SK-N-SH treated with all-trans-retinoic acid at 6 μM for 48 hours (cell line): Measurements from ENCODE around the gene IGFBP1.

Source experiments
- ATAC-seq: fragments of 200-7000 bp; cut with Tn5 transposase; 3 replicates; pipeline ENCODE4 v1.9.1; 2020; ENCODE audit warnings: mild to moderate bottlenecking, moderate library complexity
- ARNTL ChIP-seq: fragments of 450-650 bp; formaldehyde crosslinking; IDR thresholded peaks from 2 replicates; pipeline ENCODE4 v1.5.0; 2020; ENCODE audit warnings: low read depth, mild to moderate bottlenecking, moderate library complexity, borderline replicate concordance
- BACH2 ChIP-seq: fragments of 250-450 bp; sonication (Bioruptor Pico); IDR thresholded peaks from 2 replicates; pipeline ENCODE4 v1.9.0; 2021; ENCODE audit warnings: mild to moderate bottlenecking, borderline replicate concordance
- CSDC2 ChIP-seq: fragments of 250-450 bp; sonication (Bioruptor Pico); IDR thresholded peaks from 2 replicates; pipeline ENCODE4 v1.5.0; 2020; ENCODE audit warnings: mild to moderate bottlenecking, moderate library complexity
- GLIS3 ChIP-seq: fragments of 250-450 bp; sonication (Bioruptor Pico); IDR thresholded peaks from 2 replicates; pipeline ENCODE4 v1.5.0; 2020; ENCODE audit warnings: mild to moderate bottlenecking, moderate library complexity
- ISL1 ChIP-seq: fragments of 250-450 bp; sonication (Bioruptor Pico); IDR thresholded peaks from 2 replicates; pipeline ENCODE4 v2.1.2; 2022; ENCODE audit warnings: mild to moderate bottlenecking, moderate library complexity
- PPARA ChIP-seq: fragments of 250-450 bp; sonication (Bioruptor Pico); IDR thresholded peaks from 2 replicates; pipeline ENCODE4 v1.5.0; 2020; ENCODE audit warnings: mild to moderate bottlenecking, borderline replicate concordance
- RARB ChIP-seq: fragments of 250-450 bp; sonication (Bioruptor Pico); IDR thresholded peaks from 2 replicates; pipeline ENCODE4 v1.8.0; 2021; ENCODE audit warnings: mild to moderate bottlenecking, moderate library complexity
- SNAI2 ChIP-seq: fragments of 250-450 bp; sonication (Bioruptor Pico); IDR thresholded peaks from 2 replicates; pipeline ENCODE4 v1.5.0; 2020; ENCODE audit warnings: mild to moderate bottlenecking, moderate library complexity
- TCF4 ChIP-seq: fragments of 250-450 bp; sonication (Bioruptor Pico); IDR thresholded peaks from 2 replicates; pipeline ENCODE4 v1.8.0; 2021; ENCODE audit warnings: mild to moderate bottlenecking, moderate library complexity, borderline replicate concordance
- TOX ChIP-seq: fragments of 250-450 bp; sonication (Bioruptor Pico); IDR thresholded peaks from 2 replicates; pipeline ENCODE4 v1.8.0; 2021; ENCODE audit warnings: mild to moderate bottlenecking, moderate library complexity, borderline replicate concordance
- ZC3H10 ChIP-seq: fragments of 250-450 bp; sonication (Bioruptor Pico); IDR thresholded peaks from 2 replicates; pipeline ENCODE4 v1.5.1; 2021; ENCODE audit warnings: mild to moderate bottlenecking, moderate library complexity
- ZFP3 ChIP-seq: fragments of 250-450 bp; sonication (Bioruptor Pico); IDR thresholded peaks from 2 replicates; pipeline ENCODE4 v1.5.0; 2020; ENCODE audit warnings: mild to moderate bottlenecking, moderate library complexity
- ZFP30 ChIP-seq: fragments of 450-650 bp; formaldehyde crosslinking; IDR thresholded peaks from 2 replicates; pipeline ENCODE4 v1.5.0; 2022; ENCODE audit warnings: mild to moderate bottlenecking, moderate library complexity
- ZNF565 ChIP-seq: fragments of 450-650 bp; formaldehyde crosslinking; conservative IDR thresholded peaks from 2 replicates; pipeline ENCODE4 v1.5.0; 2020; ENCODE audit warnings: low read depth, mild to moderate bottlenecking, moderate library complexity
- ZNF70 ChIP-seq: fragments of 450-650 bp; formaldehyde crosslinking; IDR thresholded peaks from 2 replicates; pipeline ENCODE4 v1.5.0; 2020; ENCODE audit warnings: mild to moderate bottlenecking, moderate library complexity
- TF ChIP-seq, protein P1 (sequence below): fragments of 250-450 bp; sonication (Bioruptor Pico); IDR thresholded peaks from 2 replicates; pipeline ENCODE4 v1.5.1; 2020; ENCODE audit warnings: low read depth, mild to moderate bottlenecking, moderate library complexity
- TF ChIP-seq, protein P2 (sequence below): fragments of 250-450 bp; sonication (Bioruptor Pico); IDR thresholded peaks from 2 replicates; pipeline ENCODE4 v1.5.1; 2021; ENCODE audit warnings: mild to moderate bottlenecking, moderate library complexity
- TF ChIP-seq, protein P3 (sequence below): fragments of 250-450 bp; sonication (Bioruptor Pico); IDR thresholded peaks from 2 replicates; pipeline ENCODE4 v1.5.0; 2020; ENCODE audit warnings: mild to moderate bottlenecking, moderate library complexity
- TF ChIP-seq, protein P4 (sequence below): fragments of 250-450 bp; sonication (Bioruptor Pico); IDR thresholded peaks from 2 replicates; pipeline ENCODE4 v1.8.0; 2021; ENCODE audit warnings: low read depth, mild to moderate bottlenecking, moderate library complexity, borderline replicate concordance
- TF ChIP-seq, protein P5 (sequence below): fragments of 250-450 bp; sonication (Bioruptor Pico); IDR thresholded peaks from 2 replicates; pipeline ENCODE4 v1.8.0; 2020; ENCODE audit warnings: mild to moderate bottlenecking, moderate library complexity, borderline replicate concordance

The IGFBP1 gene

DNA sequence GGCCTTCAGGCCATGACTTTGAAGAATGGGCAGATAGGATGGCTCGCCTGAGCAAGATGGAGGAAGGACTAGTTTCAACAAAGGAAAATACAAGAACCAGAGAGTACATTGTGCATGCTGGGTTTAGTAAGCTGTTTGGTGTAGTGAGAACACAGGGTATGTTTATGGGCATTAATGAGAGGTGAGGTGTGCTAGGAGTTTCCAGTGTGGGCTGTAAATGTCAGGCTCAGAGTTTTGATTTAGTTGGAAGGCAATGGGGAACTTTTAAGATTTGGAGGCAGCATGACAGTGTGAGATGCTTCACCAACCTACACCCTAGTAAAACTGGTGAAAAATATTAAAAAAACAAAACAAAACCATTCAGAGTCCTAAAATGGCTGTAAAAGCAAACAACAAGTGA, 13.3 kb downstream of the IGFBP1 start (continued):
- TF ChIP-seq, protein P1, sequence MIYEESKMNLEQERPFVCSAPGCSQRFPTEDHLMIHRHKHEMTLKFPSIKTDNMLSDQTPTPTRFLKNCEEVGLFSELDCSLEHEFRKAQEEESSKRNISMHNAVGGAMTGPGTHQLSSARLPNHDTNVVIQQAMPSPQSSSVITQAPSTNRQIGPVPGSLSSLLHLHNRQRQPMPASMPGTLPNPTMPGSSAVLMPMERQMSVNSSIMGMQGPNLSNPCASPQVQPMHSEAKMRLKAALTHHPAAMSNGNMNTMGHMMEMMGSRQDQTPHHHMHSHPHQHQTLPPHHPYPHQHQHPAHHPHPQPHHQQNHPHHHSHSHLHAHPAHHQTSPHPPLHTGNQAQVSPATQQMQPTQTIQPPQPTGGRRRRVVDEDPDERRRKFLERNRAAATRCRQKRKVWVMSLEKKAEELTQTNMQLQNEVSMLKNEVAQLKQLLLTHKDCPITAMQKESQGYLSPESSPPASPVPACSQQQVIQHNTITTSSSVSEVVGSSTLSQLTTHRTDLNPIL (CRISPR knock-in tag): no peak

DNA sequence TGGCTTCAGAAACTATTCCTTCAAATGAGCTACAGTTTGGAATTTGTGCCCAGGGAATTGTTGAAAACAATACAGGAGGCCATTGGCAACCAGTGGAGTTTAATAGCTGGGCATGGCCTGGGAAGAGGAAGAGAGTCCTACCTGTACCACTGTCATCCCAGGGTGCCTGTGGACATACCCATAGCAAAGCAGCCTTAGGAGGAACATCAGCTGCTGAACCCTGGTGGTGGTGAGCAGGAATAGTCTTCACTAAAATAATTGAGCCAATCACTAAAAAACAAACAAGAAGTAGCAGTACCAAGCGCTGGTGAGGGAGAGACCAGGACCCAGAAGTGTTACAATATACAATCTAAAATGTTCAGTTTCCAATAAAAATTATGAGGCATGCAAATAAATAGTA, 14.5 kb downstream of the IGFBP1 start:
- no peak for ATAC-seq
- TF ChIP-seq TOX (CRISPR knock-in tag) (no peak), ARNTL (CRISPR knock-in tag) (no peak), SNAI2 (no peak), TCF4 (CRISPR knock-in tag) (no peak), PPARA (no peak), ISL1 (CRISPR knock-in tag) (no peak), ZNF70 (CRISPR knock-in tag) (no peak), CSDC2 (CRISPR knock-in tag) (no peak), ZFP30 (no peak), ZNF565 (CRISPR knock-in tag) (no peak), GLIS3 (no peak), RARB (CRISPR knock-in tag) (no peak), ZFP3 (CRISPR knock-in tag) (no peak), BACH2 (no peak)
- TF ChIP-seq, protein P2, sequence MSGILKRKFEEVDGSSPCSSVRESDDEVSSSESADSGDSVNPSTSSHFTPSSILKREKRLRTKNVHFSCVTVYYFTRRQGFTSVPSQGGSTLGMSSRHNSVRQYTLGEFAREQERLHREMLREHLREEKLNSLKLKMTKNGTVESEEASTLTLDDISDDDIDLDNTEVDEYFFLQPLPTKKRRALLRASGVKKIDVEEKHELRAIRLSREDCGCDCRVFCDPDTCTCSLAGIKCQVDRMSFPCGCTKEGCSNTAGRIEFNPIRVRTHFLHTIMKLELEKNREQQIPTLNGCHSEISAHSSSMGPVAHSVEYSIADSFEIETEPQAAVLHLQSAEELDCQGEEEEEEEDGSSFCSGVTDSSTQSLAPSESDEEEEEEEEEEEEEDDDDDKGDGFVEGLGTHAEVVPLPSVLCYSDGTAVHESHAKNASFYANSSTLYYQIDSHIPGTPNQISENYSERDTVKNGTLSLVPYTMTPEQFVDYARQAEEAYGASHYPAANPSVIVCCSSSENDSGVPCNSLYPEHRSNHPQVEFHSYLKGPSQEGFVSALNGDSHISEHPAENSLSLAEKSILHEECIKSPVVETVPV (CRISPR knock-in tag): no peak
- TF ChIP-seq, protein P3, sequence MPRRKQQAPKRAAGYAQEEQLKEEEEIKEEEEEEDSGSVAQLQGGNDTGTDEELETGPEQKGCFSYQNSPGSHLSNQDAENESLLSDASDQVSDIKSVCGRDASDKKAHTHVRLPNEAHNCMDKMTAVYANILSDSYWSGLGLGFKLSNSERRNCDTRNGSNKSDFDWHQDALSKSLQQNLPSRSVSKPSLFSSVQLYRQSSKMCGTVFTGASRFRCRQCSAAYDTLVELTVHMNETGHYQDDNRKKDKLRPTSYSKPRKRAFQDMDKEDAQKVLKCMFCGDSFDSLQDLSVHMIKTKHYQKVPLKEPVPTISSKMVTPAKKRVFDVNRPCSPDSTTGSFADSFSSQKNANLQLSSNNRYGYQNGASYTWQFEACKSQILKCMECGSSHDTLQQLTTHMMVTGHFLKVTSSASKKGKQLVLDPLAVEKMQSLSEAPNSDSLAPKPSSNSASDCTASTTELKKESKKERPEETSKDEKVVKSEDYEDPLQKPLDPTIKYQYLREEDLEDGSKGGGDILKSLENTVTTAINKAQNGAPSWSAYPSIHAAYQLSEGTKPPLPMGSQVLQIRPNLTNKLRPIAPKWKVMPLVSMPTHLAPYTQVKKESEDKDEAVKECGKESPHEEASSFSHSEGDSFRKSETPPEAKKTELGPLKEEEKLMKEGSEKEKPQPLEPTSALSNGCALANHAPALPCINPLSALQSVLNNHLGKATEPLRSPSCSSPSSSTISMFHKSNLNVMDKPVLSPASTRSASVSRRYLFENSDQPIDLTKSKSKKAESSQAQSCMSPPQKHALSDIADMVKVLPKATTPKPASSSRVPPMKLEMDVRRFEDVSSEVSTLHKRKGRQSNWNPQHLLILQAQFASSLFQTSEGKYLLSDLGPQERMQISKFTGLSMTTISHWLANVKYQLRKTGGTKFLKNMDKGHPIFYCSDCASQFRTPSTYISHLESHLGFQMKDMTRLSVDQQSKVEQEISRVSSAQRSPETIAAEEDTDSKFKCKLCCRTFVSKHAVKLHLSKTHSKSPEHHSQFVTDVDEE: no peak
- TF ChIP-seq, protein P4, sequence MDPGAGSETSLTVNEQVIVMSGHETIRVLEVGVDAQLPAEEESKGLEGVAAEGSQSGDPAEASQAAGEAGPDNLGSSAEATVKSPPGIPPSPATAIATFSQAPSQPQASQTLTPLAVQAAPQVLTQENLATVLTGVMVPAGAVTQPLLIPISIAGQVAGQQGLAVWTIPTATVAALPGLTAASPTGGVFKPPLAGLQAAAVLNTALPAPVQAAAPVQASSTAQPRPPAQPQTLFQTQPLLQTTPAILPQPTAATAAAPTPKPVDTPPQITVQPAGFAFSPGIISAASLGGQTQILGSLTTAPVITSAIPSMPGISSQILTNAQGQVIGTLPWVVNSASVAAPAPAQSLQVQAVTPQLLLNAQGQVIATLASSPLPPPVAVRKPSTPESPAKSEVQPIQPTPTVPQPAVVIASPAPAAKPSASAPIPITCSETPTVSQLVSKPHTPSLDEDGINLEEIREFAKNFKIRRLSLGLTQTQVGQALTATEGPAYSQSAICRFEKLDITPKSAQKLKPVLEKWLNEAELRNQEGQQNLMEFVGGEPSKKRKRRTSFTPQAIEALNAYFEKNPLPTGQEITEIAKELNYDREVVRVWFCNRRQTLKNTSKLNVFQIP (CRISPR knock-in tag): no peak
- TF ChIP-seq, protein P1 (CRISPR knock-in tag): no peak
- TF ChIP-seq, protein P5, sequence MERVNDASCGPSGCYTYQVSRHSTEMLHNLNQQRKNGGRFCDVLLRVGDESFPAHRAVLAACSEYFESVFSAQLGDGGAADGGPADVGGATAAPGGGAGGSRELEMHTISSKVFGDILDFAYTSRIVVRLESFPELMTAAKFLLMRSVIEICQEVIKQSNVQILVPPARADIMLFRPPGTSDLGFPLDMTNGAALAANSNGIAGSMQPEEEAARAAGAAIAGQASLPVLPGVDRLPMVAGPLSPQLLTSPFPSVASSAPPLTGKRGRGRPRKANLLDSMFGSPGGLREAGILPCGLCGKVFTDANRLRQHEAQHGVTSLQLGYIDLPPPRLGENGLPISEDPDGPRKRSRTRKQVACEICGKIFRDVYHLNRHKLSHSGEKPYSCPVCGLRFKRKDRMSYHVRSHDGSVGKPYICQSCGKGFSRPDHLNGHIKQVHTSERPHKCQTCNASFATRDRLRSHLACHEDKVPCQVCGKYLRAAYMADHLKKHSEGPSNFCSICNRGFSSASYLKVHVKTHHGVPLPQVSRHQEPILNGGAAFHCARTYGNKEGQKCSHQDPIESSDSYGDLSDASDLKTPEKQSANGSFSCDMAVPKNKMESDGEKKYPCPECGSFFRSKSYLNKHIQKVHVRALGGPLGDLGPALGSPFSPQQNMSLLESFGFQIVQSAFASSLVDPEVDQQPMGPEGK (CRISPR knock-in tag): no peak
- TF ChIP-seq, all 23 proteins: peak for 0

DNA sequence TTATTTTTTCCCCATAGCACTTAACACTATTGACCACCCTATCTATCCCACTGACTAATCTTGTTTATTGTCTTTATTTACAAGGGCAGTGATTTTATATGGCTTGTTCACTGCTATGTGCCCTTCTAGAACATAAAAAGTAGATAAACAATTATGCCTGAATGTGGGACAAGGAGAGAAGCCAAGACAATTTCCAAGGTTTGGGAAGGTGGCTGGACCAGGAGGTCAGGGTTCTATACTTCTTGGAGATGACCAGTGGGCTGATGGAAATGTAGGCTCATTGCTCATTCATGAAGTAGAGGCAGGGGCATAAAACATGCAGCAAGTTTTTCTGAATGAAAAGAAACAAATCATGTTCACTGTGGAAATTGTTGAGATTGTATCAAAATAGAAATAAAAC, 21.3 kb downstream of the IGFBP1 start:
- no peak for ATAC-seq
- TF ChIP-seq RARB (CRISPR knock-in tag): no peak
- no peak for TF ChIP-seq TOX (CRISPR knock-in tag)
- TF ChIP-seq, protein P4 (CRISPR knock-in tag): no peak
- no peak for TF ChIP-seq ZC3H10 (CRISPR knock-in tag)
- TF ChIP-seq ZFP3 (CRISPR knock-in tag): no peak
- TF ChIP-seq, protein P3: no peak
- TF ChIP-seq, protein P1 (CRISPR knock-in tag): no peak
